Activated CD8-positive, alpha-beta memory T cell treated with anti-CD3 and anti-CD28 coated beads for 36 hours (primary cell): ENCODE data around the gene STXBP2. TPM values are rescaled to one million over a fixed set of nuclear protein-coding genes. Genes with fewer than 3 reads are reported as not detected.

ENCODE experiments used
- CTCF ChIA-PET: fragments of 350-600 bp; sonication (Branson Sonifier 250); formaldehyde crosslinking; loops from one replicate; lab custom pipeline; 2021; ENCODE audit warnings: antibody characterized with exemption; lab: Charles Lee
- POLR2A ChIA-PET: fragments of 350-600 bp; sonication (Branson Sonifier 250); formaldehyde crosslinking; loops from one replicate; lab custom pipeline; 2021; ENCODE audit warnings: antibody characterized with exemption; lab: Charles Lee
- total RNA-seq, 2 experiments: library from RNA; stranded (reverse); gene quantifications; one replicate each; pipeline ENCODE4 v1.2.3, GENCODE V29; 2021

The STXBP2 gene
- total RNA-seq, 2 experiments from 2014 or later = 69.2 to 73.5 TPM

- POLR2A ChIA-PET = interaction anchor here (1.0 kb wide), 2 partner anchors 123 to 235 kb away, joined by 4 to 5 read pairs; no protein-coding TSS in a partner anchor
- CTCF ChIA-PET = interaction anchor here (0.6 to 1.4 kb wide), 3 partner anchors 52 to 236 kb away, joined by 3 to 7 read pairs (median 6); partner anchors contain the start of gene TRAPPC5
Measured at GRCh38 chr19:7628589-7629311, 8.2 kb upstream of the STXBP2 start.

GRCh38 chr19:7629347-7630054 lies 7.4 kb upstream of the STXBP2 start, which contains the start of the genes PET100 and XAB2:
Gene PET100 (plus strand): TSS chr19:7629793. CDS start chr19:7629834, 41 bp downstream.
Gene XAB2 (minus strand): TSS chr19:7629545. CDS start chr19:7629527, 18 bp downstream.
- ChIA-PET CTCF (interaction anchor here (0.6 to 1.4 kb wide), 7 partner anchors 9 to 249 kb away, joined by 3 to 7 read pairs (median 4); partner anchors contain the start of gene TRAPPC5), POLR2A (interaction anchor here (0.6 to 1.0 kb wide), 7 partner anchors 24 to 594 kb away, joined by 3 to 6 read pairs (median 4); no protein-coding TSS in a partner anchor)

- ChIA-PET POLR2A (no interaction called here), CTCF (interaction anchor here (0.6 to 1.5 kb wide), 2 partner anchors 49 to 63 kb away, joined by 3 read pairs; partner anchors contain the start of gene TRAPPC5)
Measured at GRCh38 chr19:7631577-7631976, 5.3 kb upstream of the STXBP2 start.

GRCh38 chr19:7632340-7633203 lies 4.3 kb upstream of the STXBP2 start:
- ChIA-PET CTCF (no interaction called here), POLR2A (no interaction called here)

GRCh38 chr19:7633698-7634097 lies 3.2 kb upstream of the STXBP2 start, which contains the start of gene PCP2:
Gene PCP2 (minus strand): TSS chr19:7633719. CDS start chr19:7633457, 262 bp downstream.
- ChIA-PET CTCF (no interaction called here), POLR2A (interaction anchor here (0.5 kb wide), 1 partner anchor 948 kb away, joined by 6 read pairs; no protein-coding TSS in a partner anchor)

GRCh38 chr19:7635670-7636069 lies 1.2 kb upstream of the STXBP2 start:
- POLR2A ChIA-PET = no interaction called here
- CTCF ChIA-PET = interaction anchor here (1.1 kb wide), 1 partner anchor 15 kb away, joined by 3 read pairs; no protein-coding TSS in a partner anchor

- CTCF ChIA-PET = interaction anchor here (1.1 kb wide), 1 partner anchor 14 kb away, joined by 3 read pairs; no protein-coding TSS in a partner anchor
- POLR2A ChIA-PET = no interaction called here
Measured at GRCh38 chr19:7636317-7636690, 606 bp upstream of the STXBP2 start.

GRCh38 chr19:7637374-7638256 lies 705 bp downstream of the STXBP2 start:
- POLR2A ChIA-PET = interaction anchor here (0.8 kb wide), 1 partner anchor 14 kb away, joined by 3 read pairs; no protein-coding TSS in a partner anchor
- CTCF ChIA-PET = interaction anchor here (0.8 to 1.9 kb wide), 3 partner anchors 43 to 216 kb away, joined by 3 to 7 read pairs (median 3); partner anchors contain the start of gene TRAPPC5

- CTCF ChIA-PET = interaction anchor here (0.9 to 1.9 kb wide), 2 partner anchors 42 to 72 kb away, joined by 3 to 7 read pairs; partner anchors contain the start of gene TRAPPC5
- POLR2A ChIA-PET = no interaction called here
Measured at GRCh38 chr19:7638802-7639465, 2.0 kb downstream of the STXBP2 start.

GRCh38 chr19:7639863-7640348 lies 3.0 kb downstream of the STXBP2 start:
- POLR2A ChIA-PET = no interaction called here
- CTCF ChIA-PET = no interaction called here

GRCh38 chr19:7640803-7641202 lies 3.9 kb downstream of the STXBP2 start:
- POLR2A ChIA-PET = no interaction called here
- CTCF ChIA-PET = no interaction called here

- POLR2A ChIA-PET = no interaction called here
- CTCF ChIA-PET = interaction anchor here (0.9 kb wide), 1 partner anchor 11 kb away, joined by 3 read pairs; no protein-coding TSS in a partner anchor
Measured at GRCh38 chr19:7641290-7642276, 4.7 kb downstream of the STXBP2 start.

- CTCF ChIA-PET = interaction anchor here (0.9 kb wide), 1 partner anchor 10 kb away, joined by 3 read pairs; no protein-coding TSS in a partner anchor
- POLR2A ChIA-PET = no interaction called here
Measured at GRCh38 chr19:7642295-7643030, 5.6 kb downstream of the STXBP2 start.

- CTCF ChIA-PET = no interaction called here
Measured at GRCh38 chr19:7643031-7643415, 6.1 kb downstream of the STXBP2 start.

More at GRCh38 chr19:7643031-7643415, 6.1 kb downstream of the STXBP2 start:
- POLR2A ChIA-PET = no interaction called here
